ENCODE measurements around the gene ITIH4. TPM values are rescaled to one million over a fixed set of nuclear protein-coding genes. Genes with fewer than 3 reads are reported as not detected.

The ITIH4 gene
- total RNA-seq, 1 experiment from 2014 or later: 1.5 TPM

DNA sequence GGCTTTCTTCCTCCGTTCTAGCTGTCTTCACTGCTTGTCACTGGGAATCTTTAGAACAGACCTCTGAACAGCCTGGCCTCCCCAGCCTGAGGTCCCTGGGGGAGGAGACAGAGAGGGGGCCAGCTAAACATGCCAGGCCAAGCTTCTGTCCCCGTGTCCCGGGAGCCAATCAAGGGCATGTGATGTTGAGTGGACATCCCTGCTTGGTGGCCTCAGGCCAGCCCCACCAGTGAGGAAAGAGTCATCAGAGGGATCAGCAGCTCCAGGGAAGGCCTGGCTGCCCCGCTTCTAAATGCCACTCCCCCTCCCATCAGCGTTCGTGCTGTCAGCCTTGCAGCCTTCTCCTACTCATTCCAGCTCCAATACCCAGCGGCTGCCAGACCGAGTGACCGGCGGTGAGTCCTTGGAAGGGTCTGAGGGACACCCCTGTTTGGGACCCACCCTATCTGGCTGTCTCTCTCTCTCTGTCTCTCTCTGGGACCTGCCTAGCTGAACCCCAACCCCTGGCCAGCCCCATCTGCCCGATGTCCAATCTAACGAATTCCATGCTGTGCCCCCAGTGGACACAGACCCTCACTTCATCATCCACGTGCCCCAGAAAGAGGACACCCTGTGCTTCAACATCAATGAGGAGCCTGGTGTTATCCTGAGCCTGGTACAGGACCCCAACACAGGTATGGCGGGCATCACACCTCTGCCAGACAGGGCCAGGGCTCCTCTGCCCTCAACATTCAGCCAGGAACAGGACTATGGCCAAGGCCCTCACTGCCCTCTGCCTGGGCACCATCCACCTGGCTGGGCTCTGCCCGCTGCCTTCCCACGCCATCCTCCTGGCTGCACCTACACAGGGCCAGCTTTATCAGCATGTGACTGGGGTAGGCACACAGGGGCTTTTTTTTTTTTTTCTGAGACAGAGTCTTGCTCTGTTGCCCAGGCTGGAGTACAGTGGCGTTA is 42.5 kb downstream of the ITIH4 start:
- intact Hi-C loops (cut with micrococcal nuclease; ENCODE audit: unreplicated experiment) (no loop called here), in situ Hi-C loops (cut with HindIII; ENCODE audit: low pct_unique_long_range_greater_than_20kb, low sequenced_read_pairs) (no loop called here)
- Histone ChIP-seq H3K36me3 (ENCODE audit: control insufficient read depth, insufficient read depth, low read length) (no peaks in the 10 kb centered on the region), H3K27ac (ENCODE audit: low read length) (no peak overlapping the region), H3K4me1 (ENCODE audit: control insufficient read depth, insufficient read depth, low read length) (no peaks in the 10 kb centered on the region), H3K9me3 (ENCODE audit: control insufficient read depth, insufficient read depth, low read depth, low read length) (no peaks in the 10 kb centered on the region), H3K27me3 (ENCODE audit: control insufficient read depth, insufficient read depth, low read length) (no peaks in the 10 kb centered on the region; the same call in 1 of the 2 replicates), H3K4me3 (ENCODE audit: low read depth in 2 of 2, low read length in 2 of 2) (no peak overlapping the region)
- DNase-seq (ENCODE audit: low read depth, low spot score): no peak
- CTCF ChIA-PET: no interaction called here
- no peak for ATAC-seq
- BruUV-seq (replicated peaks): no TSS peak
- TF ChIP-seq CTCF (IDR thresholded peaks at IDR 0.05): no peak
- TF ChIP-seq, protein P1, sequence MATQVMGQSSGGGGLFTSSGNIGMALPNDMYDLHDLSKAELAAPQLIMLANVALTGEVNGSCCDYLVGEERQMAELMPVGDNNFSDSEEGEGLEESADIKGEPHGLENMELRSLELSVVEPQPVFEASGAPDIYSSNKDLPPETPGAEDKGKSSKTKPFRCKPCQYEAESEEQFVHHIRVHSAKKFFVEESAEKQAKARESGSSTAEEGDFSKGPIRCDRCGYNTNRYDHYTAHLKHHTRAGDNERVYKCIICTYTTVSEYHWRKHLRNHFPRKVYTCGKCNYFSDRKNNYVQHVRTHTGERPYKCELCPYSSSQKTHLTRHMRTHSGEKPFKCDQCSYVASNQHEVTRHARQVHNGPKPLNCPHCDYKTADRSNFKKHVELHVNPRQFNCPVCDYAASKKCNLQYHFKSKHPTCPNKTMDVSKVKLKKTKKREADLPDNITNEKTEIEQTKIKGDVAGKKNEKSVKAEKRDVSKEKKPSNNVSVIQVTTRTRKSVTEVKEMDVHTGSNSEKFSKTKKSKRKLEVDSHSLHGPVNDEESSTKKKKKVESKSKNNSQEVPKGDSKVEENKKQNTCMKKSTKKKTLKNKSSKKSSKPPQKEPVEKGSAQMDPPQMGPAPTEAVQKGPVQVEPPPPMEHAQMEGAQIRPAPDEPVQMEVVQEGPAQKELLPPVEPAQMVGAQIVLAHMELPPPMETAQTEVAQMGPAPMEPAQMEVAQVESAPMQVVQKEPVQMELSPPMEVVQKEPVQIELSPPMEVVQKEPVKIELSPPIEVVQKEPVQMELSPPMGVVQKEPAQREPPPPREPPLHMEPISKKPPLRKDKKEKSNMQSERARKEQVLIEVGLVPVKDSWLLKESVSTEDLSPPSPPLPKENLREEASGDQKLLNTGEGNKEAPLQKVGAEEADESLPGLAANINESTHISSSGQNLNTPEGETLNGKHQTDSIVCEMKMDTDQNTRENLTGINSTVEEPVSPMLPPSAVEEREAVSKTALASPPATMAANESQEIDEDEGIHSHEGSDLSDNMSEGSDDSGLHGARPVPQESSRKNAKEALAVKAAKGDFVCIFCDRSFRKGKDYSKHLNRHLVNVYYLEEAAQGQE (IDR thresholded peaks at IDR 0.05; ENCODE audit: insufficient read depth in 1 of 2, low read depth in 2 of 2, low read length in 1 of 2): no peak
- no peak for TF ChIP-seq POLR2AphosphoS5 (IDR thresholded peaks at IDR 0.05; ENCODE audit: low read depth, low read length)
- no peak for TF ChIP-seq TCF7L2 (IDR thresholded peaks at IDR 0.05; ENCODE audit: low read depth, low read length)
- no peak for TF ChIP-seq SIN3A (IDR thresholded peaks at IDR 0.05; ENCODE audit: borderline replicate concordance, insufficient read depth, low read depth, low read length)
- POLR2A ChIA-PET: interaction anchor here (0.6 kb wide), 1 partner anchor 18 kb away, joined by 3 read pairs; no protein-coding TSS in a partner anchor

- DNase-seq (ENCODE audit: low read depth, low spot score) (no peak), ATAC-seq (no peak)
- intact Hi-C loops (cut with micrococcal nuclease; ENCODE audit: unreplicated experiment) (no loop called here), in situ Hi-C loops (cut with HindIII; ENCODE audit: low pct_unique_long_range_greater_than_20kb, low sequenced_read_pairs) (no loop called here)
- no TSS peak for BruUV-seq (replicated peaks)
- H3K4me3 ChIP-seq (ENCODE audit: low read depth in 2 of 2, low read length in 2 of 2): no peak overlapping the region
- no peaks in the 10 kb centered on the region; the same call in 1 of the 2 replicates for H3K27me3 ChIP-seq (ENCODE audit: control insufficient read depth, insufficient read depth, low read length)
- no peak overlapping the region for H3K27ac ChIP-seq (ENCODE audit: low read length)
- no peaks in the 10 kb centered on the region for H3K9me3 ChIP-seq (ENCODE audit: control insufficient read depth, insufficient read depth, low read depth, low read length)
- no peaks in the 10 kb centered on the region for H3K4me1 ChIP-seq (ENCODE audit: control insufficient read depth, insufficient read depth, low read length)
- TF ChIP-seq CTCF (IDR thresholded peaks at IDR 0.05) (no peak), SIN3A (IDR thresholded peaks at IDR 0.05; ENCODE audit: borderline replicate concordance, insufficient read depth, low read depth, low read length) (no peak), TCF7L2 (IDR thresholded peaks at IDR 0.05; ENCODE audit: low read depth, low read length) (no peak), POLR2AphosphoS5 (IDR thresholded peaks at IDR 0.05; ENCODE audit: low read depth, low read length) (no peak)
- TF ChIP-seq, protein P1 (IDR thresholded peaks at IDR 0.05; ENCODE audit: insufficient read depth in 1 of 2, low read depth in 2 of 2, low read length in 1 of 2): no peak
- POLR2A ChIA-PET: interaction anchor here (0.5 kb wide), 1 partner anchor 14 kb away, joined by 14 read pairs; no protein-coding TSS in a partner anchor
- no peaks in the 10 kb centered on the region for H3K36me3 ChIP-seq (ENCODE audit: control insufficient read depth, insufficient read depth, low read length)
- CTCF ChIA-PET: no interaction called here
These were observed 43.2 kb downstream of the ITIH4 start for GRCh38 chr3:52787246-52787645.
